HG03342 (cell line): ENCODE measurements around the gene PTPN21.

Experiments used
- ATAC-seq: cut with Tn5 transposase; IDR thresholded peaks from one replicate; pipeline ENCODE4 v1.9.1; 2021; ENCODE audit warnings: mild to moderate bottlenecking, moderate library complexity; ENCODE audit not compliant: unreplicated experiment

PTPN21 gene

GRCh38 chr14:88507208-88507607, 47.6 kb downstream of the PTPN21 start:
- ATAC-seq: no peak

- no peak for ATAC-seq
Measured at GRCh38 chr14:88505621-88506020, 49.2 kb downstream of the PTPN21 start.

GRCh38 chr14:88504602-88505001, 50.2 kb downstream of the PTPN21 start:
- no peak for ATAC-seq

- no peak for ATAC-seq
Measured at GRCh38 chr14:88503754-88504406, 50.9 kb downstream of the PTPN21 start.

- ATAC-seq: no peak
Measured at GRCh38 chr14:88502740-88503139, 52.1 kb downstream of the PTPN21 start.

- no peak for ATAC-seq
Measured at GRCh38 chr14:88500611-88501010, 54.2 kb downstream of the PTPN21 start.

GRCh38 chr14:88499225-88499624, 55.6 kb downstream of the PTPN21 start:
- ATAC-seq: no peak

- no peak for ATAC-seq
Measured at GRCh38 chr14:88496414-88496813, 58.4 kb downstream of the PTPN21 start.

GRCh38 chr14:88493392-88494185, 61.2 kb downstream of the PTPN21 start:
- ATAC-seq: no peak

GRCh38 chr14:88492272-88493089, 62.3 kb downstream of the PTPN21 start:
- peak; percentile 94 for ATAC-seq

GRCh38 chr14:88490168-88490567, 64.6 kb downstream of the PTPN21 start:
- ATAC-seq: no peak

- no peak for ATAC-seq
Measured at GRCh38 chr14:88488897-88489296, 65.9 kb downstream of the PTPN21 start.

GRCh38 chr14:88488081-88488480, 66.7 kb downstream of the PTPN21 start:
- no peak for ATAC-seq

- ATAC-seq: no peak
Measured at GRCh38 chr14:88482524-88482923, 72.3 kb downstream of the PTPN21 start.

- no peak for ATAC-seq
Measured at GRCh38 chr14:88481794-88482193, 73.0 kb downstream of the PTPN21 start.

GRCh38 chr14:88481059-88481458, 73.7 kb downstream of the PTPN21 start:
- no peak for ATAC-seq

GRCh38 chr14:88479574-88479987, 75.2 kb downstream of the PTPN21 start:
- ATAC-seq: no peak

GRCh38 chr14:88478931-88479330, 75.9 kb downstream of the PTPN21 start:
- no peak for ATAC-seq

- no peak for ATAC-seq
Measured at GRCh38 chr14:88477513-88478250, 77.1 kb downstream of the PTPN21 start.

- no peak for ATAC-seq
Measured at GRCh38 chr14:88476825-88477224, 78.0 kb downstream of the PTPN21 start.

GRCh38 chr14:88476214-88476774, 78.5 kb downstream of the PTPN21 start:
- ATAC-seq: no peak
